NCI-H2196 treated with DMSO at 0.1 percent for 48 hours (cell line): Measurements from ENCODE around the gene RUNX2.

Experiments used
- DNase-seq: peaks from one replicate; lab custom pipeline; 2025; ENCODE audit not compliant: unreplicated experiment; lab: John Stamatoyannopoulos, UW

Gene RUNX2

GRCh38 chr6:45398075-45398813 is 70.1 kb downstream of the RUNX2 start:
- DNase-seq: no peak

- no peak for DNase-seq
These were observed 71.9 kb downstream of the RUNX2 start for GRCh38 chr6:45400021-45400420.

DNA sequence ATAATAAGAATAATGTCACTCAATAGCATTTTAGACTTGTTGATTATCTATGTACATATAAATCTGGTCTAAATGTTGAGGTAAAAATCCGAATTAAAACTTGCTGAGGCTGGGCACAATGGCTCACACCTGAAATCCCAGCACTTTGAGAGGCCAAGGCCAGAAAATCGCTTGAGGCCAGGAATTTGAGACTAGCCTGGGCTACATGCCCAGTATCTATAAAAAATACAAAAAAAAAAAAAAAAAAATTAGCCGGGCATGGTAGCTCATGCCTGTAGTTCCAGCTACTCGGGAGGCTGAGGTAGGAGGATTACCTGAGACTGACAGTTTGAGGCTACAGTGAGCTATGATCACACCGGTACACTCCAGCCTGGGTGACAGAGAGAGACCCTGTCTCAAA is 83.8 kb downstream of the RUNX2 start:
- no peak for DNase-seq

GRCh38 chr6:45415315-45415714 is 87.2 kb downstream of the RUNX2 start:
- DNase-seq: no peak

DNA sequence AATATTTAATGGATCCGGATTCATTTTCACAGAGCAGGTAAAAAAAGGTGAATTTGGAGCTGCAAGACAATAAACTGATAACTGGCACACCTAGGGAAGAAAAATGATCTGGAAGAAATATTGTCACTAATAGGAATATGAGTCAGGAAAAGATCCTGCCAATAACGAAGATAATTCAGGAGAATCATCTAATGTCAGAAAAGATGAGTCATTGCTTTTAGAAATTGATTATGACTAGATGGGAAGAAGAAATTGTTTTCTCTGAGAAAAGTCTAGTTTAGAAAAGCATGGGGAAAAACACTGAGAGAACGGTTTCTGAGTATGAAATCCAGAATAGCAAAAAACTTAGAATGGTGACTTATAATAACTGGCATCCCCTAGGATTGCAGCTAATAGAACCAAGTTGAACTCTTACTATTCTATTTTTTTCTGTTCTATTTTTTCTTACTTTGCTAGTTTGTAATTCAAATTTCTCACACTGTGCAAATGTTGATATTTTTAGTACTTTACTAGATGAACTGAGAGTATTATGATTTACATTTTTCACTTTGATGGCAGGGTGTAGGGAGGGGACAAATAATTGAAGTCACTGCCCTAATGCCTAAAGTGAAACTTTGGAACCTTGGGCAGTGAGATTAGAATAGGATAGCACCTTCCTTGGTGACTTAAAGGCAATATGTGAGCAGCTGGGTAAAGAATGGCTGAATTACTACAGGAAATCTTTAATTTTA is 87.8 kb downstream of the RUNX2 start:
- DNase-seq: no peak

DNA sequence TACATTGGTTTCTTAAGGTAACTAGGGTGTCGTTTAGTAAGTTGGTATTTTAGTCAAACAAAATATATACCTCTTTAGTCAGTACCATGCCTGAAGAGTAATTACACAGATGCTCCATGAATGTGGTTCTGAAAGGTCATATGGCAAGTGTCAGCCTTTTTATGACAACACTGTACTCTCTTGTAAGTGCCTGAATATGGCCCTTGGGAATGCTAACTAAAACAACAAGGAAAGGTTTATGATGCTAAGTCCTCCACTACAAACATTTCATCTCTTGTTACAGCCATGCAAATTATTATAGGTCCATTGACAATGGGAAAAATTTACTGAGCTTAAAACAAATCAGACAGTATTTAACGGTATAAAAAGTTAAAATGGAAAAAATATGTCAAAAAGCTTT is 88.6 kb downstream of the RUNX2 start:
- no peak for DNase-seq

GRCh38 chr6:45417436-45417835 is 89.3 kb downstream of the RUNX2 start:
- no peak for DNase-seq

DNA sequence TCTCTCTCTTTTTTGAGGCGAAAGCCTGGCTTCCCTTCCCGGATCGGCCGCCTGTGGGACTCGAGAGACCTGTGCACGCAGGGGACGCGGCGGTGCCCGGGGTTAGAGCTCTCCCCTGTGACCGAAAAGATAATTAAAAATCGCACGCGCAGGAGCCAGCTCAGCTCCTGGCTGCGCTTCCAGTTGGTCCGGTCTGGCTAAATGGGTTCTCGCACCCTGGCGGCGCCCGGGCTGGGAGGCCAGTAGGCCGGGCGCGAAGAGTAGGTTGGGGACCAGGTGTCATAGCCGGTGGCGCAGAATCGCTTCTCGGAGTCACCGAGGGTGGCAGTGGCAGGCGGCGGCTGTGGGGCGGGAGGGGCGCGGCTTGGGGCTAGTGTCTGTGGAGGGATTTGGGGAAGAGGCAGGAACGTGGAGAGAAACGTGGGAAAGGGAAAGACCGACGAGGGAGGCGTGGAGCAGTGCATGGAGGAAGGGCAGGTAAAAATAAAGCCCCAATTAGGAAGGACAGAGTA is 91.5 kb downstream of the RUNX2 start:
- DNase-seq: no peak

DNA sequence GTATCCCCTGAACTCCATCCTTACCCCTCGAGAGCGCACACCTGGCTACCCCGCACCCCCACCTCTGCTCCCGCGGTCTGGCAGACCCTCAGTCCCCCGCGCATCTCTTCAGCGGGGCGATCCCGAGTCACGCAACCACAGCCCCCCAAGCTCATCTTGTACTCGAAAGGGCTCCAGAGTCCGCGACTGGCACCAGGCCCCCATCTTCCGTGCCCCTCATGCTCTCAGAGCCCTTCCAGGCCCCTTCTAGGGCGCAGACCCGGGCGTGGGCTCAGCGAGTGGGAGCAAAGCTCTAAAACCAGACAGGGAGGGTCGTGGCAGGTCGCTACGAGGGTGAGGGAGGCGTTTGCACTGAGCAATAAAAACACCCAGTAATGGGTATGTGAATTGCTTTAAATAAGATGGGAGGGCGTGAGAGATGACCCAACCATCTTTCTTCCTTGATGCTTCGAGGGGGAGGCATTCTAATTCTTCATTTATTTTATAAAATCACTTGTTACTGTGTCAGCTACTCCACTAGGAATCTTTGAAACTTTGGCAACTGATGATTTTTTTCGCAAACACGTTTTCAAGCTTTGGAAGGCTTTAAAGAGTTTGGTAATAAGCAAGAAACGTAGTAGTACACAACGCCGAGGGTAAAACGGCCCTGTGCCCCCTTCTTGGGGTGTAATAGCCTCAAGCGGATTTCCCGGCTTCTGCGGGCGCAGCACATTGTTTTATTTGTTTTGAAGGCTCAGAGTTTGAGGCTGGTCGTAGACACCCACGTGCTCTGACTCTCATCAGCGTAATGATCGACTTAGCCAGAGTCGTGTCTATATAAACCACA is 92.2 kb downstream of the RUNX2 start:
- no peak for DNase-seq

- DNase-seq: no peak
These were observed 93.0 kb downstream of the RUNX2 start for GRCh38 chr6:45420909-45421708.

GRCh38 chr6:45421709-45422502 is 93.8 kb downstream of the RUNX2 start:
- no peak for DNase-seq

GRCh38 chr6:45422503-45423110 is 94.5 kb downstream of the RUNX2 start:
- DNase-seq: no peak

DNA sequence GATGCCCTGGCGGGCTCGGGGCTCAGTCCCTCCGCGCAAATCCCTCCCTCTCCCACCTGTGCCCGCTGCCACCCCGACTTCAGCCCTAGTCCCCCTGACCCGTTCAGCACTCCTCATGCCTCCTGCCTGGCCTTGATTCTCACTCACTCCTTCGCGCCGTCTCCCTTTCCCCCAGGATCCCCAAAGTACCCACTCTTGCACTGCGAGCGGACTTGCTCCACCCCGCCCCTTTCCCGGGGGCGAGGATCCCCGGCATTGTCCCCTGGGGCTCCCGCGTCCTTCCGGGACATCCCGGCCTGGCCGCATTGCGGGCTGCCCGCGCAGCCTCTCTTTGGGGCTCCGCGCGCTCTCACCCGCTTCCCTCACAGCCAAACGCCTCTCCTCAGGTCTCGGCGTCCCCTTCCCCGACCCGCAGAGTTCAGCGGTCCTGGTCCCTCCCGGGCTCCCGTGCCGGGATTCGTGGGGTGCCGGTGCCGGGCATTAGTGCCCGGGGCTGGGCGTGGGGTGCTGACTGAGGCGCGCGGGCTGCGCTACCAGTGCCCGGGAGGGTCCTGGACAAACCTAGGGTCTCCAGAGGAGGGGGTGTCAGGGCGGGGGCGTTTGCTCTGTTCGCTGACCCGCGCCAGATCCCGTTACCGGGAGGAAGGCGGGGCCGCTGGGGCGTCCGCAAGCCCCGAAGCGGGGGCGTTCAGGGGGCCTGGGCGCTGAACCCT is 95.1 kb downstream of the RUNX2 start:
- DNase-seq: no peak

DNA sequence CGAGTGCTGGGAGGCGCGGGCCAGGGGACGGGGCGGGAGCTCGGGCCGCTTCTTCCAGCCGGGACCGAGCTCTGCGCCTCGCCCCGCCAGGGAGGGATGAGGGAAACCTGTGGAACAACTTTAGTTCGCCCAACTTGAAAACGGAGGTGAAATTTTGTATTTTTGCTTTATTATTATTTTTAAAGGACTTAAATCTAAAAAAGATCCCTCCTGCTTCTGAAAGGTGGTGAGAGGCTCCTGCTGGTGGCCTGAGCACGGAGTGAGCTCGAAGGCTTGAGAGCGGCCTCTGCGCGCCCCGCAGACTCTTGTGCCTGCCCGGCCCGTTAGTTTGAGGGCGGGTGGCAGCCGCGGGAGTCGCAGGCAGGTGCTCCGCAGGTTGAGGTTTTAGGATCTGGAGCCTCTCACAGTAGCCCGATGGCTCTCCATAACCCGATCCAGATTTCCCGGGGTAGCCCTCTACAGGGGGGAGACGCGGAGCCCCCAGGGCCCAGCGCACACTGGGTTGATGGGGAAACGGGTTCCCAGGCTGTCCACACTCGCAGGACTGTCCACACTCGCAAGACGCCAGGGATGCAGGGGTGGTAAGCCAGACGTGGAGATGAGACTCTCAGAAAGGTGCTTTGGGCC is 95.8 kb downstream of the RUNX2 start:
- no peak for DNase-seq

DNA sequence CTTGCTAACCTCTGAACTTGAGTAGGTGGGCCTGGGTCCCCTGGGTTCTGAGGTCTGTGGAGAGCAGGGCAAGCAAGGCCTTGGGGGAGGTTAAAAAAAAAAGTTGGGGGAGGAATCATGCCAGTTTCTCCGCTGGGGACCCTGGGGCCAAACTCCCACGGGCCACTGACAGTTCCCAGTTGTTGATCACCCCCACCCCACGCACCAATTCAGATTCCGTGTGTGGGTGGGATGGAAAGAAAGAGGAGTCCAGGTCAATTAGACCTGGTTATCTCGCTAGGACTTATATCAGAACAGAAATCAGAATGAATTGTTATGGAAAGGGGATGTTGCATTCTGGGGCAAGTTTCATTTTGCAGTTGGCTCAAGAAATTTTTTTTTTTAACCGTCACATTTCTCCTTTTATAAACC is 96.3 kb downstream of the RUNX2 start:
- no peak for DNase-seq

DNA sequence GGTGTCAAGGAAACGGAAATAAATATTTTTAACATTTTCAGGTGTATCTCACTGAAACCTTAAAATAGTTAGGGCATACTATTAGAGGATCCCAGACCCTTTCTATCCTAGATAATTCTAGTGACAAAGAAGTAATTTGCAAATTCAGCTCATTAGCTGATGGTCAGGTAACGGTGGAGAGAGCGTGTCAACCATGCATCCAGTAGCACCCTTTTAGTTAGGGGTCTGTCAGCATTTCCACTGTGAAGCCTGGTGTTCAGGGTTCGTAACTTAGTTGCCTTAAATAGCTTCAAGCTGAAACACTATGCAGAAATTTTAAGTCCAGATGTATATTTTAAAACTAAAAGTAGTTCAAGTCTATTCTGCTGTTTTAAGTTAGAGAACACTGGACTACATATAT is 98.1 kb downstream of the RUNX2 start:
- DNase-seq: no peak

DNA sequence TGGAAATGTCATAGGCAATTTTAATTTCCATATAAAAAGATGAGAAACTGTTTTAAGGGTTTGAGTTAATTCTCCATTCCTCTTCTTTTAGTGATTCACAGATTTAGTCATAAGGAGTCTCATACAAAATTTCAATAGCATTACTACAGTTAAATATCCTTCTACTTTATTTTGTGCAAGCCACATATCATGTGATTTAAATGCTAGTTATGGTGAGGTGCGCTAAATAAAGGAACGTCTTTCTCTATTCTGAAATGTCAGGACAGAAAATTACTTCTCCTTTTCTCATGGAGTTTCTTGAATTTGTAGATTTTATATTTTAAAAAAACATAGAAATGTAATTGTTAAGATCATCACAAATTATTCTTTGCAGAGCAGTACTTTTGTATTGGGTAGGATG is 99.6 kb downstream of the RUNX2 start:
- no peak for DNase-seq

DNA sequence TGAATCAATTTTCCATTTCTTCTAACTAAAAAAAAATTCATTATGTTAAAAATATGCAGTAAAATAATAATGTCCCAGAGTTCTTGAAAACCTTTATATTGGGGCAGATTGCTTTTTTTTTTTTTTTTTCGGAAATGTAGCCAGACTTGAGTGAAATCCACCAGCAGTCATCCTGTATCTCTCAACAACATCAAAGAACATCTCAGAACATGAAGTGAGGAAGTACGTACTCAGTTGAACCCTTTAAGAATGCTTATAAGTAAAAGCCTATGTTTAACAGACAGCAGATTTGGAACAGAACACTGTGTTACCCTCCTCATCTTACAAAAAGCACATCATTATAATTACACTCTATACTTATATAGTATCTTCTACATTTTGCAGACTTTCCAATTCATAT is 100.6 kb downstream of the RUNX2 start:
- DNase-seq: no peak
